GM21423 (cell line): Measurements from ENCODE around the gene ALPI.

Experiments
- ATAC-seq: cut with Tn5 transposase; IDR thresholded peaks from one replicate; pipeline ENCODE4 v1.9.1; 2021; ENCODE audit warnings: mild to moderate bottlenecking, moderate library complexity; ENCODE audit not compliant: unreplicated experiment

The ALPI gene

DNA sequence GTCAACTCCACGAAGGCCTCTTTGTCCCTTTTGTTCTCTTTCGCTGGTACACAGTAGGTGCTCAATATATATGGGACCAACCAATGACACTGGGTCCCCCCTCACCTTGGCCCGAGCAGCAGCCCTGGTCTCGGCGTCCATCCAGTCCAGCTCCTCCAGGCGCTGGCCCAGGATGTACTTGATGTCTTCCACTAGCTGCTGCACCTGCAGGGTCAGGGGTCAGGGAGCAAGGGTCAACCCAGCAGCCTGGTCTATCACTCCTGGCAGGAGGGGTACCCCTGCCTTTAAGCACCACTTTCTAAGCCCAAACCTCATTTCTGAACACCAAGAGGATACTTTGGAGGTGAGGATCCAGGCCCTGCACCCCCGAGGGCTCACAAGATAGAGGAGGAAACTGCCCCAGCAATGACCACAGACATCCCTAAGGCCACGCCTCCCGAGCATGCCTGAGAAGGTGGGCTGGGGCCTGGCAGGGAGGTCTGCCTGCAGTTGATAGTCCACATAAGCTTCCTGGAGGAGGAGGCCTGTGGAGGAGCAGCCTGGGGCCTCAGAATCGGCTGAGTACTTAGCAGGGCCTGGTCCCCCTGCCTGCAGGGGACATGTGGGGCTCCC is 27.5 kb downstream of the ALPI start:
- ATAC-seq: no peak

DNA sequence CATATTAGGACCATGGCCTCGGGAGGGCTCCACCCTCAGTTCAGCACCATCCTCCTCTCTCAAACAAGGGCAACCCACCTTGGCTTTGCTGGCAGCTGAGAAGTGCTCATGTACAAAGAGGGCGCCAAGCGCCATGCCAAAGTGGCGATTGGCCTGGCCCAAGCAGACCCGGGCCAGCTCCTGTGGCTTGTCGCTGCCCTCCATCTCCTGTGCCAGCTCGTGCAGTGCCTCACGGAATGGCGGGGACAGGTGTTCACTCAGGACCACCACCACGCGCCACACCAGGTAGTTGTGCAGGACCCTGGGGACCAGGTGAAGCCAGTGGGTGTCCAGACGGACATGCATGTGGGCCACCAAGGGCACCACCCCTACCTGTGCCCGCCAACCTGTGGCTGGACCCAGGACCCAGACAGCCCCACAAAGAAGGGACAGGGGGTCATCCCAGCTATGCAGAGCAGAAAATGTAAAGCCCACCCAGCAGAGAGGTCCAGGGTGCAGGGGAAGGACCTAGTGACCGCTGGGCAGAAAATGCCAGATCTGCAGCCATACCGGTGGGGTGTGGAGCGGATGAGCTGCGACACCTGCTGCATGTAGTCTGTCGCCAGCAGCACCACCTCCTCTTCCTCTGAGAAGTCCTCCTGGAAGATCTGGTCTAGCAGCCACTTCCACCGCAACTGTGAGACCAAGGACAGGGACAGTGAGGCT is 28.1 kb downstream of the ALPI start:
- no peak for ATAC-seq

DNA sequence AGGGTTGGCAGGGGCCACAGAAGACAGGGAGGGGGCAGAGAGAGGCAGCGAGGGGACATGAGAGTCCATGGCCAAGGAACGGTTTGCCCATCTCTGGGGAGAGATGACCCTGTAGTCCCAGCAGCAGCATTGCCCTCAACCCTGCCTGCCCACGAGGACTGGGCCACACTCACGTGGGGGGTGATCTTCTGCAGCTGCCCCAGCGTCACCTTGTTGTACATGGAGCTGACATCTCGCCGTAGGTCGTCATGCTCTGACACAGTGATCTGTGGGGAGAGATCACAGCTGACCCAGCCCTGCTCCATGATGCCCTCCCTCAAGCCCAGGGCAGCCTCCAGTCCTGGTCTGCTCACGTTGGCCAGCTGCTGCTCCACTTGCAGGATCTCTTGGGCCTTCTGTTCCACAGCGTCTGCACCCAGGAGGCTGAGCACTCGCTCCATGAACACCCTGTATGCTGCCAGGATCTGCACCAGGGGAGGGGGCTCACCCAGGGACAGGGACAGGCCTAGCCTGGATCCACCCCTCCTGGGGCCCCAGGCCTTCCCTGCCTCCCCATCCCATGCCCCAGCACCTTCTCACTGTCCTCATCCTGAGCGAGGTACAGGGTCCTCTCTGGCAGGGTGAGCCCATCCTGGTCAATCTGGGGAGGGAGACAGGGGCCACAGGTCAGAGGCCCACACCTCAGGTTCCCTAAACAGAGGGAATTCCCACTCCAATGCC is 28.8 kb downstream of the ALPI start:
- no peak for ATAC-seq

DNA sequence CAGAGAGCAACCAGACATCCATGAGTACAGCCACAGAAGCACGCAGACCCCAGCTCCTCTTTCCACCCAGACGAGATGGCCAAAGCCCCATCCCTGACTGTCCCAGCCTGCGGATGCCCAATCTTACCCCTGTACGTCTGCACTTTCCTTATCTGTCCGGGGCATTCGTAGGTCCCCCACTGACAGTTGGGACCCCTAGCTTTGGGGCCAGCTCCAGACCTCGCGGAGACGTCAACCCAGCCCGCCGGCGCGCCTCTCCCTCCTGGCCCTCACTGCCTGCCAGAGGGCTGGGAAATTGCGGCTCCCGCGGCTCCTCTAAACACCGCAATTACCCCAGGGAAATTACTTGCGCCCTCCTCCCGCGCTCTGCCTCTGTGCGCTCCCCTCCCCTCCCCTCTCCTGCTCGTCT is 29.4 kb downstream of the ALPI start:
- no peak for ATAC-seq

DNA sequence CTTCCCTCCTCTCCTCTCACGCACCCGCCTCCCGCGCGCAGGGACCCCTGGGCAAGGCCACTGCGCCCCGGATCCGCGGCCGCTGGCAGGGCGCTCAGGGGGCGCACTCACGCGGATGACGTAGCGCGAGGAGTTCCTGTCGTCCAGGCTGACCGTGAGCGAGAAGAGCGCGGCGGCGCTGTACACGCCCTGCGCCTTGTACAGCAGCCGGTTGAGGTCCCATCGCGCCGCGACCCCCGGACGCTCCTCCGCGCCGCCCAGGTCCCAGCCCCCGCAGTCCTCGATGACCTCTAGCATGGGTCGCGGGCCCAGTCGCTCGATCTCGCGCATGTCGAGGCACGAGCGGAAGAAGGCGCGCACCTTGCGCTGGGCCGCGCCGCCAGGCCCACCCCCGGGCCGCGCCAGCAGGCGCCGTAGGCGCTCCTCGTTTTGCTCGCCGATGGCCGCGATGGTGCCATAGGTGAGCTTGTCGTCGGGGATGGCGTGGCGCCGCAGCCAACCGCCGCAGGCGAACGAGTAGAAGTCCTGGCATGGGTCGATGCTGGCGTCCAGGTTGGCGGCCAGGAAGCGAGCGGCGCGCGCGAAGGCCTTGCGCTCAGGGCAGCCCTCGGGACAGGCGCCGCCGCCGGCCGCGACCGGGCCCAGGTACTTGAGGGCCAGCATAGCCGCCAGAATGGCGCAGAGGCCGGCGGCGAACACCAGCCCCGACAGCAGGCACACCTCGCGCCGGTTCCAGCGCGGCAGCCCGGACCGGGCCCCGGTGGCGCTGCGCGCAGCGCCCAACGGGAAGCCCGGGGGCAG is 30.0 kb downstream of the ALPI start:
- ATAC-seq: no peak

DNA sequence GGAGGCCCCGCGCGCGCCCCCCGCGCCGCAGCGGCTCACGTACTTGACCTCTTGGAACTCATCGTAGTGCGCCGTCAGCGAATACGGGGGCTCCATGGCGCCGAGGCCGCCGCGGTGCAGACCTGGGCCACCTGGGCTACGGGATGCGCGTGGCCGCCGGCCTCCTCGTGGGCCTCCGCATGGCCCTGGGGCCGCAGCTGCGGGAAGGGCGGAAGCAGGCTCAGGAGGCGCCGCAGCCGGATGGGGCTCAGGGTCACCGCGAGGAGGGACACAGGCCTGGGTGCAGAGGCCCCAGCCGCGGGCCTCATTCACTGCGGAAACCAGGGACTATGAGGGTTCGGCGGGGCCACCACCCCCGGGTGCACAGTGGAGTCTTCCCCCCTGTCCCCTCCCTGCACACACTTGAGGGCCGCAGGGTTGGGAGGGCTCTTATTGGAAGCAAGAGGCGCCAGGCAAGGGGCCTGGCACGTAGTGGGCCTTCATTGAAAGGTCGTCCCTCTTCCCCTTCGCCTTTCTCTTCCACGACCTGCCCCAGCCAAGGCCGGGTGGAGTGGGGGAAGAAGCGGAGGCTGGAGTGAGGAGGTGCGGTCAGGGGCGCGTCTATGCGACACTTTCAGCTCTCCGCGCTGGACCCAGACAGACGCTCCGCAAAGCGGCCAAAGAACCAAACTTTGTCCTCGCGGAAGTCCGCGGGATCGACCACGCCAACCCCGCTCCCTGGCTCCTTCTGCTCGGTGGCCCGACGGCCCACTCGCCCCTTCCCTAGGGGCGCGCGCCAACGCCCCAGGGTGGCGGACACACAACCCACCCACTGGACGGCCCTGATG is 30.8 kb downstream of the ALPI start:
- no peak for ATAC-seq

DNA sequence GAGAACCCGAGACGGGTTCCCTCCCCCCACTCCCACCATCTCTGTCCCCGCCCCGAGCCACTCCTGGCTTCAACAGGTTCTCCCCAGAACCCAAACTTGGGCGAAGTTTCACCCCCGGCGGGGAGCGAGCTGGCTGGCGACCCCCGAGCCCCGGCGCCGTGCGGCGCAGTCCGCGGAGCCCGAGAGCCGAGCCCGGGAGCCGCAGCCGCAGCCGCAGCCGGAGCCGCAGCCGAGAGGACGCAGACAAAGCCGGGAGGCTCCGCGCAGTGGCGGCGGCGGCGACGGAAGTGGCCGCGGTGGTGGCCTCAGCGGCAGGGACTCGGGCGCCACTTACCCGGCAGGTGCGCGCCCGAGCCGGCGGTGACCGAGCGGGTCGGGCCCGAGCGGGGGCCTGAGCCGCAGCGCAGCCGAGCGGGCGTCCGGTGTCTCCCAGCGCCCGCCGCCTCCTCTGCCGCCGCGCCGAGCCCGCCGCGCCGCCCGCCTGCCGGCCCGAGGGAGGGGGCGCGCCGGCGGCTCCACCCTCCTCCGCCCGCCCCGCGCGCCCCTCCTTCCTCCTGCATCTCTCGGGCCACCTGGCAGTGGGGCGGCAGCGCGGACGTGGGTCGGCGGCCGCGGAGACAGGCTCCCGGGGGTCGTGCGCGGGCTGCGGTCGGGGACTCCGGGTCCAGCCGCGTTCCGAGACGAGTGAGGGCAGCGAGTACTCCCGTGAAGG is 31.6 kb downstream of the ALPI start, which contains the start of gene ECEL1:
Gene ECEL1, minus strand, starts transcription at position 450 of the 712 bp plus-strand sequence. CDS start 1,181 bp downstream, outside the sequence.
- ATAC-seq: no peak

DNA sequence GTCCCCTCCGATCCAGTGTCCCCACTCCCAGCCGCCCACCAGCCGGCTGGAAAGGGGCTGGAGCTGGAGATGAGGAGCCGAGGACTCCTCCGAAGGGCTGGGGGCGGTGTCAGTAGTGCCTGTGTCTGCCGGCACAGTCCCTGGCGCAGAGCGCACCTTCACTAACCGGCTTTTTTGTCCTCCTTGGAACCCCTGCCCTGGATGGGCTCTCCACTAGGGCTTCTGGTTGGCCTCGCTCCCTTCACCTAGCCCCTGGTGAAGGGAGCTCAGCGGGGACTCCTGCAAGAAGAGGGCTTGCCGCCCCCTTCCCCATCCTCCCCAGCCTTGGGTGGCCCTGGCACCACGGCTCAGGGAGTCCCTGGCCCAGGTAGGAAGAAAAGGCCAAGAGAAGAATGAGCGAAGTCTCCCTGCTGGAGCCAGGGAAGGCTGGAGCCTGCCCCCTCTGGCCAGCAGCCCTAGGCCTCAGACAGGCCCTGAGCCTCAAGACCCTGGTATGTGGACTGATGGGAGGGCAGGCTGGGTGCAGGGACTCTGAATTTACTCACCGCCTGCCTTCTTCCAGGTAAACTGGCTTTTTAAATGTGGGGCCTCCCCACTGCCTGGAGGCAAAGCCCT is 32.3 kb downstream of the ALPI start:
- no peak for ATAC-seq

DNA sequence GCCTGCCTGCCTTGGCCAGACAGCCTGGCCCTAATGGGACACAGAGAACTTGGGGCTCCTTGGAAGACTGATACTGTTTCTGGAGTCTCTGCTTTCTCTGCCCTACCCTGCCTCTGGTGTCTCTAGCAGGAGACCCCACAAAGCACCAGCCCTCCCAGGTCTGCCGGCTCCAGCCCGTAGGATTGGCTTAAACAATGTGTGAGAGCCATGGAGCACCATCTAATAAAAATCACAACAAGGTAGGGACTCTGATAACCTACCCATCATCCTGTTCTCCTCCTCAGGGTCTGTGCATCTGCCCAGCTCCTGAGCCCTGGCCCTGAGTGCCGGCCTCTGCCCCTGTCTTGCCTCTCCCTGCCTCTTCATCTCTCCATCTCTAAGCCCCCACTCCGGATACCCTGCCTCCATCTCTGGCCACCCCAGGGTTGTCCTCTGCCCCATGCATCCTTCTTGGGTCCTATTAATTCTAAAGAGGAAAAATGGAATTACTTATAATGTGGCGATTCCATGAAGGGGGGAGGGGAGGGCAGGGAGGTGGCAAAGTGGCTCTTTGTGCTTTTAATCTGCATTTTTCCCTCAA is 32.9 kb downstream of the ALPI start:
- ATAC-seq: no peak

DNA sequence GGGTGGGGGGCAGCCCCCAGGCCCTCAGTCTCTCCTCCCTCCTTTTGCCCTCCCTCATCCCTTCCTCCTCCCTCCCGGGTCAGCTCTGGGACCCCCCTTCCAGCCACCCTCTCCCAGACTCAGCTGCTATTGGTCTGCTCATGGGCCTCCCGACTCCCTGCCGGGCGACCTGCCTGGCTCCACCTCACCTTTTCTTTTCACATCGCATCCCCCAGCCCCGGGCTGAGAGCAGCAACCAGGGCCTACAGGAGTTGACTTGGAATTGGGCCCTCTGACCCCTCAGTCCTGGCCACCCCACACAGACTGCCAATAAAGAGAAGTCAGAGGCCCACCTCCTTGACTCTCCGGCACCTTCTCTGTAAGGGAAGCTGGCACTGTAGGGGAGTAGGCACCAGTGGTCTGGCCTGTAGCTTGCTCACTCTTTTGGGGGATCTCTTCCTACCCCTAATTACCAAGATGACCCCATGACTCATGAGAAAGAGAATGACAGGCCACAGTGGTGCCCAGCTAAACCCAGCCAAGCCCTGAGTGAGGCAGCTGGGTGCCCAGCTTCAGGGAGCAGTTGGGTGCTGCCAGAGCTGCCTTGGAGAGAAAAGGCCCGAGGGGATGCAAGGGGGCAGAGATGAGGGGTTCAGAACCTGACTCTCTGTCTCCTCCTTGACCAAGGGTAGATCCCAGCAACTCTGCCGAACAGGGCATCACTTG is 33.7 kb downstream of the ALPI start:
- no peak for ATAC-seq

DNA sequence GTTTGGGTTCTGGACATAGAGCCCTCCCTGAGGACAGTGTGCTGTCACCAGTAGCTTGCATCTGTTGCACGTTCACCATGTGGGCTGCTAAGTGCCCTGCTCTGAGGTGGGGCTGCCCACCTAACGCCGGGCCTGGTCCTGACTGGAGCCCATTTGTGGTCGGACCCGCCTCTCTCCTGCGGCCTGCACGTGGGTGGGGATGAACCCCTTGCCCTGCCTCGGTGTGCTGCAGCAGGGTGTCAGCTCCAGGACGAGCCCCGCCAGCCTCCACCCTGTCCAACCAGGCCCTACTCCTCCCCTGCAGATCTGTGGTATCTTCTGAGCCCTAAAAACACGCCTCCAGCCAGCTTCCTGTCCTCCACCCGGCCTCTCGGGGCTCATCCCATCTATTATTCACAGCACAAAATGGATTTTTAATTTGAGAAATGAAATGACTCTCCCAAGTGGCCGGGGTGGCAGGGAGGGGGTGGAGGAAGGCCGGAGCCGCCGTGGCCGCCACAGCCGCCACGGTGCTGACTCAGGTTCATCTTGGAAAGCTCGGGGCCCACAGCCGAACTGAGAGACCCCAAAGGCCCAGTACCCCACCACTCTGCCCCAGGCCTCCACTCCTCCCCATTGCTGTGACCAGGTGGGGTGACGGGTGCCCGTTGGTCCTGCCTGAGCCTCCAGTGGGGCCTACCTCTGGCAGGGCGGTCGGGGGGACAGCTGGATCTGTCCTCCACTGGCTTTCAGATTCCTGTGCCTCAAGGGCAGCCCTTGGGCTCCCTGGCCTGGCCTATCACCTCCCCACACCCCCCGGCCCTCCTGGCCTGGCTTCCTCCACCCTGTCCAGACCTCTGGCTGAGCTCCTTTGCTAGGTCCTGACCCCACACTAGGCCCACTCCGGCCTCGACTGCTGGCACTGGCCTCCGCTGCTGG is 34.5 kb downstream of the ALPI start:
- ATAC-seq: no peak

DNA sequence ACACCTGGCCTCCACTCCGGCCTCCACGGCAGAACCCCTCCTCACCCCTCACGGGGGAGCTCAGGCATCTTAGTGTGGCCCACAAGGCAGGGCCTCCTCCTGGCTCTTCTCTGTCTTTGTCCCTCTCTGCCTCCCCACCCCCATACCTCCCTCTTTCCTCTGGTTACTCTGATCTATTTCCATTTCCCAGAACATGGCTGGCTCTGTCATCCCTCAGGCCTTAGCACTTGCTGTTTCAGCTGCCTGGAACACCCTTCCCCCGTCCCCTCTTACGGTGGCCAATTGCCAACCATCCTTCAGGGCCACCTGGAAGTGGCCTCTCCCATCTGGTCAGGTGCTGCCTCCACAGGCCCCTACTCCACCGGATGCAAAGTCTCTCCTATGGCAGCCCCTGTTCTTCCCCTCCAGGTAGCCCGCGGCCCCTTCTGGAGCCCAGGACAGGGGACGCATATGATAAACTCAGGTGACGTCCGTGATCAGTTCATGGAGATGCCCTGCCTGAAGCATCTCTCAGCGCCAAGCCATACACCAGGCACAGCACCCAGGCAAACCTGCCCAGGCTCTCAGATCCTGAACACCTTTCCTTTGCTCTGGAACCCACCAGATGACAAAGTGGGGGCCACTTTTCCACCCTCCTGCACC is 35.3 kb downstream of the ALPI start:
- ATAC-seq: no peak

DNA sequence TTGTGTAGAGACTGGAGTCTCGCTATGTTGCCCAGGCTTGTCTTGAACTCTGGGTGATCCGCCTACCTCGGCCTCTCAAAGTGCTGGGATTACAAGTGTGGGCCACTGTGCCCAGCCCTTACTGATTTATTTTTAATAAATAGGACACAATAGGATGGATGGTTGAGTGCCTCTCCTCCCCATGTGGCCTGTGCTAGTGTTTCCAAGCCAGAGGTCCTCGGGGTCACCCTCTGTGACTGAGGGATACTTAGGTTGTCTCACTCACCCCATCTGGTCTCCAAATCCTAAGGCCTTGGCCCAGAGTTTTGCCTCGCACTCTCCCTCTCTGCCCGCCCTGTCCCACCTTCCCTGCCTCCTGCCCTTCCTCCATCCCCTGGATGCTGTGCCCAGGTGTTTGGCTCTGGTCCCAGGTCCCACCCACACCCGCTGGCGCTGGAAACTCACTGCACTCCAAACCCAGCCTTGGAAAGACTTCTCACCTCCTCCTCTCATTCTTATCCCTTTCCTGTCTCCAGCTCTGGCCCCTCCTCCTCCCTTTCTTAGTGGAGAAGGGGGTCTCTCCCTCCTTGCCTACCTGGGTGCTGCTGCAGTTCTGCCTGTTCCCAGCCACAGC is 36.4 kb downstream of the ALPI start:
- ATAC-seq: no peak

DNA sequence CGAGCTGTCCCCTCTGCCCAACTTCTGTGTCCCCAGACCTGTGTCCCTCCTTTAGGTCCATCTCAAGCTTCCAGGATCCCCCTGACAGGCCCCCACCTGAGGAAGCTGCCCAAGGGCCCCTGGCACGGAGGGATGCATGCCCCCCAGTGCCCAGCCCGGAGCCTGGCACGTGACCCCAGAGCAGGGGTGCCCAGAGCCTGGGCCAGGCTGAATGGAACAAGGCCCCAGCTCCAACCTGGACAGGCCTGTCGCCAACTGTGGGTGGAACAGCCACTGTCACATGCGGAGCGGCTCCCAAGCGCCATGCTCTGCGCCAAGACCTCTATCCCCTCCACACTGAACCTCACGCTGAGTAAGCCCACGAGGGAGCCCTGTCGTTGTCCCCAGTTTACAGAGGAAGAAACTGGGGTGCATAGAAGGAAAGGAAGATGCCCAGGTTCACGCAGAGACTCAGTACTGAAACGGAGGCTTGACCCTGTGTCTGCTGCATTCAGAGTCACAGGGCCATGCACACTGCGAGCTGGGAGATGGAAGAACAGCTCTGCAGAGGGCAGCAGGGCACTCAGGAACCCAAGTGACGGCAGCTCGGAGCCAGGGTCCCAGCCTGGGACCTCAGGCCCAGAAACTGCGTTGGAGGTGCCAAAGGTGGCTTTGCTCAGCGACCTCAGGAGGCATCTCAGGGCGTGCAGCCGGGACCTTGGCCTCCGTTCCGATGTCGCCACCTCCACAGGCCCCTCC is 37.2 kb downstream of the ALPI start:
- ATAC-seq: no peak

DNA sequence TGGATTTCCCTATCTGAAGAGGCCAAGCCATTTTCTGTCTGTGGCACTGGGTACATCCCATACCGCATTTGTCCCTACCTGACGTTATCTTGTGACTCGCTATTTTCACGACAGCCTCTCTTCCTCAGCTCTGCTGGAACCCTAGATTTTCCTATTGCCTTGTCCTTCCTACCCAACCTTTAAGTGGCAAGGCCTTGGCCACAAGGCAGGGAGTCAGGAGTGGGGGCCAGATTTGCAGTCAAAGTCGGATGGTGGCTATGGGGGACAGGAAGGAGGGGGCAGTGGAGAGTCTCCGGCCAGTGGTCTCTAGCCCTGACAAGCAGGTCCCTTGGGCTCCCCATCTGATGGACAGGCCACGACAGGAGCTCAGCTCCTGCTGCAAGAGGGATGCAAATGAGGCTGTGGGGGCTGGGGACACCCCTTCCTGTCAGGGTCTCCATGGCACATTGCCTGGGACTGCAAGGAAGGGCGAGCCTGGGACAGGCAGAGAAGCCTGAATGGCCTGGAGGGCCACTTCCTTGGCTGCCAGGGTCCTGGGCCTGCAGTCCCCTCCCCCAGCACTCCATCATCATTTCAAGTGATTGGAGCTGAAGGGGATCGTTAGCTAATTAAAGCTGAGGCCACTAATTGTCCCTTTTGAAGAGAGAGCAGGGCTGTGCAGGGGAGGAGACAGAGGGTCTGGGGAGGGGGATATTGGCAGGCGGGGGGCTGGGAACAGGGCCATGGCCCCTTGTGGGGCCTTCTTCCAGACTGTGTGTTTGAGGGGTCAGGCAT is 37.9 kb downstream of the ALPI start:
- no peak for ATAC-seq
